NCI-H146 treated with DMSO at 0.1 percent for 48 hours (cell line): ENCODE data around the gene PRDM5.
A peak's percentile ranks its signal among the peaks of the same experiment; 100 is the strongest.

Experiments
- DNase-seq: peaks from one replicate; lab custom pipeline; 2025; ENCODE audit not compliant: unreplicated experiment; lab: John Stamatoyannopoulos, UW

Gene PRDM5

DNA sequence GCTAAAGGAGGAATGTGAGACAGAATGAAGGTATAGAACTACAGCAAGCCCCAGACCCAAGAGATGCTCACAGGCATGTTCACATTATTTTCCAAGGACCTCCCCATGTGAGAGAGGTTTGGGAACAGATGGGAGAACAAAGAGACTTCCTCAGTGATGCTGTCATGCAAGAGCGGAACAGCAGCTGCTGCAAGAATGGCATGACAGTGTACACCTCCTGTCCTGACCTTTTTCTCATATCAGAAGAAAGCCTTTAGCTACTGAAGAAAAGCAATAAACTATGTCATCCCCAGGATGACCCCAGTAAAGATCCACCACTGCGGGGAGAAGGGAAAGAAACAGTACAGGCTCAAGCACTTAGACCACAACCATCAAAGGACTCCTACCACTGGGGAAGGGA lies 7.2 kb downstream of the PRDM5 start:
- no peak for DNase-seq

GRCh38 chr4:120903419-120903818 lies 19.1 kb downstream of the PRDM5 start:
- no peak for DNase-seq

DNA sequence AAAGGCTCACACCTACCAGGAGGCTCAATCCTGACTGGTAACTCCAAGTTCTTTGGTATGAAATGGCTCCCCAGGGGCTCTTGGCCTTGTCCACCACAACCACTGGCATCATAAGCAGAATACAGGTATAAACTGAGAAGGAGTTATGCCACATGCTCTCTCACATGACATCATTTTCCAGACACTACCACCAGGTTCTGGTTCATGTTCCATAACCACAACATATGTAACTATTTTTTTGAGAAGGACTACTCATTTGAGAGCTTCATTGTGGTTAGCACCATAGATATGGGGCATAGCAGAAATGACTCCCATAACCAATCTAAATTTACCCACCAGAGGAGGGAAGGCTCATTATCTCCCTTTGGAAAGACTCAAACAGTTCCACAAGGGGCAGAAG lies 19.6 kb downstream of the PRDM5 start:
- no peak for DNase-seq

DNA sequence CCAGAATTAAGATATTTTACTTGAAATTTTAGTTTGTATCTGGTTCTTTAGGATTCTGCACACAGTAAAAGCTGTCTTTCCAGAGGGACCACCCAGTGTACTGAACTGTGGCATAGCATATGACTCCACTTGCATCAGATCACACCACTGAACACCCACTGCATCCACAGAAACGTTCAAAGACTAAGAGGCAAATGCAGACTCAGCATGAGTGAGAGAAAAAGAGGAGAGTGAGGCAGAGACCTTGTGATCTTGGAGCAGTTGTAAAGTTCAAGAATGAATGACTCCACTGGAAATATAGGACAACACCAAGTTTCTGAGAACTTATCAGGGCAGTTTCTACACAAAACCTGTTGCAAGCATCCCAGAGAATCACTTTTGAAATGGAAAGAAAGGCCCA lies 20.8 kb downstream of the PRDM5 start:
- DNase-seq: no peak

GRCh38 chr4:120897981-120898719 lies 24.4 kb downstream of the PRDM5 start:
- no peak for DNase-seq

DNA sequence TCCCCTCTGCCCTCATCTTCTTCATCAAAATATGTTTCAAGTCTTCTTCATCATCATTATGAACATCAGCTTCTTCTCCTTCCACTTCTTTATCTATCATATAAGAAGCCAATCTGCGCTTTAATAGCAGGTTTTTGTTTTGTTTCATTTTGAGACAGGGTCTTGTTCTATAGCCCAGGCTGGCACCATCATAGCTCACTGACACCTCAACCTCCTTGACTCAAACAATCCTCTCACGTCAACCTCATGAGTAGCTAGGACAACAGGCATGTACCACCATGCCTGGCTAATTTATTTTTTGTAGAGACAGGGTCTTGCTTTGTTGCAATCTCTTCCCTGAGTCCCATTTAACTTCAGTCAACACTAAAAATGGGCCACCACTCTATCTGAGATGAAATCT lies 27.0 kb downstream of the PRDM5 start:
- no peak for DNase-seq

- DNase-seq: no peak
These were observed 29.2 kb downstream of the PRDM5 start for GRCh38 chr4:120893314-120893713.

- DNase-seq: no peak
These were observed 36.3 kb downstream of the PRDM5 start for GRCh38 chr4:120886191-120886590.

DNA sequence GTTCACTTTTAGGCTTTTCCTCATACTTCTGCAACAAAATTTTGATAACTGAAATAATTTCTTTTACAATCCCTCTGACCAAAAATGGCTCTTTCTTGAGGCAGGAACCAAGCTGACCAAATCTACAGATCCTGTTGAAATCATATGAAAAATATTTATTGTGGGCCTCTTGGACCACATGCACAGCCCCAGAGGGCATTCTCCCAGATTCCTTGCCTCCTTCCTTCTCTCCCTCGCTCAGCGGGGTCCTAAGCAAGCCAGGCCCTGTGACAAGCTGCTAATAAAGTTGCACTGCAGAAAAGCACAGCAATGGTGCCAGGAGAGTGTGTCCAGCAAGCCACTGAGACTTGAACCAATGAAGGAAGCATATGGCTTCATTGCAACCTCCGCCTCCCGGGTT lies 40.7 kb downstream of the PRDM5 start:
- DNase-seq: no peak

DNA sequence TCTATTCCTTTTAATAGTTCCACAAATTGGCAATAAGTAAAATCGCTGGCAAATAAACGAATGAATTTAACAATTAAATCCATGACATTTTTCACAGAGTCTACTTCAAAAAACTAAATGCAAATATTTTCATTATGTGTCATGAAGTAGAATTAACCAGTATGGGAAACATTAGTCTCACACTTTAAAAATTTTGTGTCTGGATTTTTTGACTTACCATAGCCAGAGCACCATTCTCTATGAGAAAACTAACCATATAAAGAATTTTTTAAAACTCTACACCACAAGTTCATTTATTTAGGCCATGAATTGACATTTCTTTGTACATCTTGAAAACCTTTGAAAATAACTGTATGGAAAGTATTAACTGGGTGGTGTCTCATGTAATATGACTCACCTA lies 41.2 kb downstream of the PRDM5 start:
- DNase-seq: no peak

DNA sequence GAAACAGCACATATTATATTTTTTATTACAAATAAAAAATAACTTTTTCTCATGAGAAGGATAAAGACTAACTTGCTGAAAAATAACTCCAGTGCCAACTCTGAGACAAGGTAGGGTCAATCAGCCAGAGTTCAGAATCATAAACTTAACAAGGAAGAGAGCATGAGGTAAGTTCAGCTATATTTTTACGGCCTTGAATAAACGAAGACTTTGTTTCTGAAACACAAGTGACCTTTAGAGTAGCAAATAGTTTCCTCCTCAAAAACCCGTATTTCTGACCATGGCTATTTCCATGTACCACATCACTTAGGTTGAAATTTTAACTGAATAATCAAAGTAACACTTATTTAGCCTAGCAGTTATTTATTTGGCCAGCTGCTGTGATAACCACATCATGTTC lies 45.5 kb downstream of the PRDM5 start:
- DNase-seq: no peak

GRCh38 chr4:120874792-120875774 lies 47.4 kb downstream of the PRDM5 start:
- peak; percentile 10 for DNase-seq

DNA sequence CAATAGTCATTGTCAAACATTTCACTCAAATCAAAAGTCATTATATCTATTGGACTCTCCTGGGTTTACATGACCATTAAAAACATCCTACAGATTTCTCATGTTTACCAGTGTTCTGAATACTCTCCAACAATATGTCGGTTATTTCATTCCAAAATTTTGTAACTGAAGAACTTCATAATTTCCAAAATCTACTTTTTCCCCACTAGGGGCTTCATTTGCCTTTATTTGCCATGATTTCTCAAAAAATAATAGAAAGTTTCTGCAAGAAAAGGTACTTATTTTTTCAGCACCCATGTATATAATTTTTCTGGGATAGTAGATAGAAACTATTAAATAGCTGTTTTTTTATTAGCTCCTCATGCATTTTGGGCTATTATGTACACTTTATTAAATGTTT lies 49.0 kb downstream of the PRDM5 start:
- no peak for DNase-seq

- DNase-seq: no peak
These were observed 51.4 kb downstream of the PRDM5 start for GRCh38 chr4:120871173-120871572.

GRCh38 chr4:120870279-120870673 lies 52.2 kb downstream of the PRDM5 start:
- no peak for DNase-seq

DNA sequence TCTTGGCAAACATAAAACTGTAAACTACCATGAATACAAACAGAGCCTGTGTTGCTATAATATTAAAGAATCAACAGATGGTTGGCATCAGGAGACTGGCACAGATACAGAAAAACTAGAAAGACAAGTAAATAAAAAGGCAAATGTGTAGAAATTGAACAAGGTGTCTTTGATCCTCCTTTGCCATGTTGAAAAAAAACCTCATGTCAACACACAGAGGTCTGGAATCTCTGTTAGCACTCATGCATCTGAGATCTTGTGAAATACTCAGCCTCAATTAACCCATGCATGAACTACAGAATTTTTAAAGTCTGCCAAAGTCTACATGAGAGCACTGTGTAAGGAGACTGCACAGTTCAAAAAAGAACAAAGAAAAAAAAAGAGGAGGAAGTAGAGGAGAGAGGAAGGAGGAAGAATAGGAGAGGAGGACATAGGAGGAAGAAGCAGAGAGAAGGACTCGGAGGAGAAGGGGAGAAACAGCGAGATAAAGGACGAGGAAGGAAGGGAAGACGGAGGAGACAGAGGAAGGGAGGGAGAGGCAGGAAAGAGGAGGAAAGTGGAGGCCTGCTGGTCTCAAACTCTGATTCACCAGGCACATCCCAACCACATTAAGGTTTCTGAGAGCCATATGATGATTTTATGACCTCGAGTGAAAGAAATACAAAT lies 52.8 kb downstream of the PRDM5 start:
- no peak for DNase-seq

GRCh38 chr4:120867506-120867905 lies 55.0 kb downstream of the PRDM5 start:
- no peak for DNase-seq

DNA sequence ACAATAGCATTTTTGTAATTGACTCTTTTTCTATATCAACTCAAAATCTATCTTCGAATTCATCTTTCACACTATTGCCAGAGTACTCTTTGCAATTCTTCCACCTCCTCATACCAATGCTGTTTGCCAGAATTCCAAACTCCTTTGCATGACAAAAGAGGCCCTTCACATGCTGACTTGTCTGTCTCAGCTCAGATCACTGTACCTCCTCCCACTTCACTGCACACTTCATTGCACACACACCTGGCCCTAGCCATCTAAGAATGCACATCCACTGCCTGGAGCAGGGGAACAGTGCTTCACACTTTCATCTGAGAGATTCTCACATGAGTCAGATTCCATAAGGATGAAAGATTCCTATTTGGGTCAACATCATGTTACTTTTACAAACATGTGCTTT lies 56.5 kb downstream of the PRDM5 start:
- peak; percentile 42 for DNase-seq

GRCh38 chr4:120864969-120865368 lies 57.6 kb downstream of the PRDM5 start:
- no peak for DNase-seq

- no peak for DNase-seq
These were observed 60.1 kb downstream of the PRDM5 start for GRCh38 chr4:120862432-120862831.

DNA sequence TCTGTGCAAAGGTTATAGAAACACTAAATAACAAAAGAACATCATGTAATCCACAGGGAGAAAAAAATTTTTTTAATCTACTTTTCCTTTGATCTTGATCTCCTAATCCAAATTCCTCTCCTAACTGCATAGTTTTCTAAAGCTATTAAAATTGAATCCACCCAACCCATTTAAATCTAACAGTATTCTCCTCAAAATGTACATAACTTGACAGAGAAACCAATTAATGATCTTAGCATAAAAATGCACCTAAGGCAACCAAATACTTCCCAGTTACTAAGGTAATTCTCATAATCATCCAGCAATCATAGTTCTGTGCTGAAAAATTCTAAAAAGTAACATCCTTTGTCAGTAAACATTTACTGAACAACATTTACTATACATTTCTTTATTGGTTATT lies 60.7 kb downstream of the PRDM5 start:
- DNase-seq: no peak

DNA sequence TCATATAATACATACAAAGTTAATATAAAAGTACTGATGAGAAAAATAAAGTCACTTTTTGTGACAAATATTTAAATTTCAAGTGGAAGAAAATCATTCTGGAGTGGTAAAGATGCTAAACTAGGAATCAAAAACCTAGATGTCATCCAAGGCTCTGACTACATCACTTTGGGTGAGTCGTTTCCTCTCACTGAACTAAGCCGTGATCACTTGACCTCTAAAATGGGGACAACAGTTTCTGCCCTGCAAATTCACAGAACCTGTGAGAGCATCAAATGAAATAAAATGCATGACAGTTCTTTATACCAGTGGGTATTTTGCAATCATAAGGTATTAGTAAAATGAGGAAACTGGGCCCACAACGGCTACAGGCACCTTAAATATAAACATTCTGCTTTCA lies 63.8 kb downstream of the PRDM5 start:
- DNase-seq: no peak
